ENCODE results near the gene DKK3. TPM values are rescaled to one million over a fixed set of nuclear protein-coding genes. Genes with fewer than 3 reads are reported as not detected.

Gene DKK3
- total RNA-seq, 1 experiment from 2014 or later = 0.33 TPM

- ChIA-PET POLR2A (interaction anchor here (0.5 to 0.6 kb wide), 2 partner anchors 11 to 757 kb away, joined by 3 read pairs; no protein-coding TSS in a partner anchor), CTCF (interaction anchor here (0.6 to 2.7 kb wide), 4 partner anchors 9 to 82 kb away, joined by 3 to 18 read pairs (median 3); no protein-coding TSS in a partner anchor)
- no peak overlapping the region for H3K4me3 Mint-ChIP-seq (ENCODE audit: unreplicated experiment)
- intact Hi-C loops (cut with micrococcal nuclease) = no loop called here
- TF ChIP-seq CTCF (IDR thresholded peaks at IDR 0.05; ENCODE audit: unreplicated experiment) = no peak
- no peak for DNase-seq (ENCODE audit: unreplicated experiment)
- no peaks in the 10 kb centered on the region for H3K27me3 Mint-ChIP-seq (ENCODE audit: insufficient read depth, unreplicated experiment)
- no peak overlapping the region for H3K27ac Mint-ChIP-seq (ENCODE audit: low read depth, unreplicated experiment)
- H3K9me3 Mint-ChIP-seq (ENCODE audit: unreplicated experiment) = no peaks in the 10 kb centered on the region
- H3K4me1 Mint-ChIP-seq (ENCODE audit: insufficient read depth, unreplicated experiment) = peaks cover 5% of the 10 kb centered on the region
- BruUV-seq (replicated peaks) = no TSS peak
- H3K36me3 Mint-ChIP-seq (ENCODE audit: insufficient read depth, unreplicated experiment) = peaks cover 13% of the 10 kb centered on the region
These were observed 43.2 kb downstream of the DKK3 start for GRCh38 chr11:11965192-11965591.

GRCh38 chr11:11964774-11965150, 43.7 kb downstream of the DKK3 start:
- BruUV-seq (replicated peaks) = no TSS peak
- no peak overlapping the region for H3K4me3 Mint-ChIP-seq (ENCODE audit: unreplicated experiment)
- intact Hi-C loops (cut with micrococcal nuclease) = no loop called here
- H3K27ac Mint-ChIP-seq (ENCODE audit: low read depth, unreplicated experiment) = no peak overlapping the region
- no peak for TF ChIP-seq CTCF (IDR thresholded peaks at IDR 0.05; ENCODE audit: unreplicated experiment)
- peaks cover 13% of the 10 kb centered on the region for H3K36me3 Mint-ChIP-seq (ENCODE audit: insufficient read depth, unreplicated experiment)
- CTCF ChIA-PET = interaction anchor here (1.3 kb wide), 1 partner anchor 79 kb away, joined by 3 read pairs; no protein-coding TSS in a partner anchor
- no peak for DNase-seq (ENCODE audit: unreplicated experiment)
- peaks cover 5% of the 10 kb centered on the region for H3K4me1 Mint-ChIP-seq (ENCODE audit: insufficient read depth, unreplicated experiment)
- no peaks in the 10 kb centered on the region for H3K27me3 Mint-ChIP-seq (ENCODE audit: insufficient read depth, unreplicated experiment)
- POLR2A ChIA-PET = interaction anchor here (0.5 to 0.6 kb wide), 2 partner anchors 11 to 757 kb away, joined by 3 read pairs; no protein-coding TSS in a partner anchor
- H3K9me3 Mint-ChIP-seq (ENCODE audit: unreplicated experiment) = no peaks in the 10 kb centered on the region

GRCh38 chr11:11963842-11964773, 44.3 kb downstream of the DKK3 start:
- H3K36me3 Mint-ChIP-seq (ENCODE audit: insufficient read depth, unreplicated experiment) = peaks cover 18% of the 10 kb centered on the region
- TF ChIP-seq CTCF (IDR thresholded peaks at IDR 0.05; ENCODE audit: unreplicated experiment) = no peak
- no TSS peak for BruUV-seq (replicated peaks)
- intact Hi-C loops (cut with micrococcal nuclease) = no loop called here
- no peaks in the 10 kb centered on the region for H3K27me3 Mint-ChIP-seq (ENCODE audit: insufficient read depth, unreplicated experiment)
- H3K4me1 Mint-ChIP-seq (ENCODE audit: insufficient read depth, unreplicated experiment) = peaks cover 5% of the 10 kb centered on the region
- DNase-seq (ENCODE audit: unreplicated experiment) = no peak
- POLR2A ChIA-PET = interaction anchor here (1.0 kb wide), 1 partner anchor 9 kb away, joined by 3 read pairs; no protein-coding TSS in a partner anchor
- no peaks in the 10 kb centered on the region for H3K9me3 Mint-ChIP-seq (ENCODE audit: unreplicated experiment)
- no peak overlapping the region for H3K27ac Mint-ChIP-seq (ENCODE audit: low read depth, unreplicated experiment)
- no peak overlapping the region for H3K4me3 Mint-ChIP-seq (ENCODE audit: unreplicated experiment)
- CTCF ChIA-PET = interaction anchor here (0.8 to 1.3 kb wide), 3 partner anchors 8 to 80 kb away, joined by 3 read pairs; no protein-coding TSS in a partner anchor

- H3K27me3 Mint-ChIP-seq (ENCODE audit: insufficient read depth, unreplicated experiment) = no peaks in the 10 kb centered on the region
- ChIA-PET POLR2A (no interaction called here), CTCF (interaction anchor here (1.2 kb wide), 1 partner anchor 32 kb away, joined by 5 read pairs; no protein-coding TSS in a partner anchor)
- no peak for TF ChIP-seq CTCF (IDR thresholded peaks at IDR 0.05; ENCODE audit: unreplicated experiment)
- DNase-seq (ENCODE audit: unreplicated experiment) = no peak
- intact Hi-C loops (cut with micrococcal nuclease) = no loop called here
- no peak overlapping the region for H3K27ac Mint-ChIP-seq (ENCODE audit: low read depth, unreplicated experiment)
- H3K4me3 Mint-ChIP-seq (ENCODE audit: unreplicated experiment) = no peak overlapping the region
- peaks cover 5% of the 10 kb centered on the region for H3K4me1 Mint-ChIP-seq (ENCODE audit: insufficient read depth, unreplicated experiment)
- no TSS peak for BruUV-seq (replicated peaks)
- no peaks in the 10 kb centered on the region for H3K9me3 Mint-ChIP-seq (ENCODE audit: unreplicated experiment)
- peaks cover 29% of the 10 kb centered on the region for H3K36me3 Mint-ChIP-seq (ENCODE audit: insufficient read depth, unreplicated experiment)
These were observed 45.4 kb downstream of the DKK3 start for GRCh38 chr11:11963067-11963466.
